DND-41 (cell line): ENCODE results near the gene LDHA.

Source experiments
- EZH2 ChIP-seq: IDR thresholded peaks from 3 replicates; pipeline ENCODE4 v1.6.1; 2012; ENCODE audit warnings: borderline replicate concordance, low read depth, mild to moderate bottlenecking, moderate library complexity, low read length, inconsistent platforms; ENCODE audit not compliant: severe bottlenecking
- TF ChIP-seq, protein P1 (sequence below): IDR thresholded peaks from 2 replicates; pipeline ENCODE4 v1.5.1; 2012; ENCODE audit warnings: borderline replicate concordance, low read length, moderate library complexity, mild to moderate bottlenecking; ENCODE audit not compliant: poor library complexity, severe bottlenecking; ENCODE audit errors: extremely low read depth

DNA sequence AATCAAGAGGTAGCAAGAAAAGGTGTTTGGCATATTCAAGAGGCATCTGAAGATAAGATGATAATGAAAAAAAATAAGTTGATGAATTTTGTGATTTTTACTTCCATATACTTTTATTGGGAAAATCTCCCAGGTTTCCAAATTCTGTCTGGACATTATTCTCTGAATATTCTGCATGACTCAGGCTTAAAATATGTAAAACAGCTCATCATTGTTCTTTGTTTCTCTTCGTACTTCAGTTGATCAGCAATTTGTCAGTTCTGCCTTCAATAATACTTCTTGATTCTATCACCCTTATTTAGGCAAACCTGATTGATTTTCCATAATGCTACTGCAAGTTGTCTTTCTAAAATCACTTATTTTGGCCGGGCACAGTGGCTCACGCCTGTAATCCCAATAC is 41.8 kb upstream of the LDHA start:
- TF ChIP-seq, protein P1, sequence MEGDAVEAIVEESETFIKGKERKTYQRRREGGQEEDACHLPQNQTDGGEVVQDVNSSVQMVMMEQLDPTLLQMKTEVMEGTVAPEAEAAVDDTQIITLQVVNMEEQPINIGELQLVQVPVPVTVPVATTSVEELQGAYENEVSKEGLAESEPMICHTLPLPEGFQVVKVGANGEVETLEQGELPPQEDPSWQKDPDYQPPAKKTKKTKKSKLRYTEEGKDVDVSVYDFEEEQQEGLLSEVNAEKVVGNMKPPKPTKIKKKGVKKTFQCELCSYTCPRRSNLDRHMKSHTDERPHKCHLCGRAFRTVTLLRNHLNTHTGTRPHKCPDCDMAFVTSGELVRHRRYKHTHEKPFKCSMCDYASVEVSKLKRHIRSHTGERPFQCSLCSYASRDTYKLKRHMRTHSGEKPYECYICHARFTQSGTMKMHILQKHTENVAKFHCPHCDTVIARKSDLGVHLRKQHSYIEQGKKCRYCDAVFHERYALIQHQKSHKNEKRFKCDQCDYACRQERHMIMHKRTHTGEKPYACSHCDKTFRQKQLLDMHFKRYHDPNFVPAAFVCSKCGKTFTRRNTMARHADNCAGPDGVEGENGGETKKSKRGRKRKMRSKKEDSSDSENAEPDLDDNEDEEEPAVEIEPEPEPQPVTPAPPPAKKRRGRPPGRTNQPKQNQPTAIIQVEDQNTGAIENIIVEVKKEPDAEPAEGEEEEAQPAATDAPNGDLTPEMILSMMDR: no peak
- TF ChIP-seq EZH2: no peak
